ENCODE results near the gene NOCT.
"Not testable (repeated sequence)": the region's sequence is repeated elsewhere in the genome, so short reads cannot be mapped to it uniquely, and the experiment has no call there.

NOCT gene

GRCh38 chr4:138983690-138984089 lies 31.9 kb upstream of the NOCT start:
- no peaks in the 10 kb centered on the region for H3K79me2 ChIP-seq (ENCODE audit: control insufficient read depth, insufficient read depth, low read length)
- no peak overlapping the region for H2BK120ac ChIP-seq (ENCODE audit: low read depth, low read length)
- no peak overlapping the region for H4K8ac ChIP-seq (ENCODE audit: low read depth, low read length)
- no peak overlapping the region for H3K23ac ChIP-seq (ENCODE audit: low read length)
- no peak overlapping the region for H3K9ac ChIP-seq (ENCODE audit: low read length)
- no peaks in the 10 kb centered on the region for H3K79me1 ChIP-seq (ENCODE audit: low read length)
- H2BK5ac ChIP-seq (ENCODE audit: low read length): no peak overlapping the region
- H3K27ac ChIP-seq (ENCODE audit: low read depth, low read length): no peak overlapping the region
- H4K5ac ChIP-seq (ENCODE audit: low read length): no peak overlapping the region
- no peak overlapping the region for H2AK5ac ChIP-seq (ENCODE audit: low read length)
- no peak overlapping the region for H3K4me2 ChIP-seq (ENCODE audit: low read length)
- DNase-seq: no peak
- H3K27me3 ChIP-seq (ENCODE audit: insufficient read depth, low read length, poor library complexity): no peaks in the 10 kb centered on the region
- no CpG with 5 or more reads among the region's 5 CpGs for WGBS (ENCODE audit: extremely low coverage, insufficient coverage, low lambda C conversion rate)
- H3K18ac ChIP-seq (ENCODE audit: low read length): no peak overlapping the region
- H3K56ac ChIP-seq (ENCODE audit: low read length): no peak overlapping the region
- H3K4ac ChIP-seq (ENCODE audit: low read depth, low read length): no peak overlapping the region
- no peak overlapping the region for H3K4me3 ChIP-seq (ENCODE audit: low read length)
- H3K36me3 ChIP-seq (ENCODE audit: control insufficient read depth, insufficient read depth, low read length): no peaks in the 10 kb centered on the region
- no peaks in the 10 kb centered on the region for H3K4me1 ChIP-seq (ENCODE audit: control insufficient read depth, low read depth, low read length)
- H2BK15ac ChIP-seq (replicated peaks; ENCODE audit: low read depth): no peak overlapping the region

DNA sequence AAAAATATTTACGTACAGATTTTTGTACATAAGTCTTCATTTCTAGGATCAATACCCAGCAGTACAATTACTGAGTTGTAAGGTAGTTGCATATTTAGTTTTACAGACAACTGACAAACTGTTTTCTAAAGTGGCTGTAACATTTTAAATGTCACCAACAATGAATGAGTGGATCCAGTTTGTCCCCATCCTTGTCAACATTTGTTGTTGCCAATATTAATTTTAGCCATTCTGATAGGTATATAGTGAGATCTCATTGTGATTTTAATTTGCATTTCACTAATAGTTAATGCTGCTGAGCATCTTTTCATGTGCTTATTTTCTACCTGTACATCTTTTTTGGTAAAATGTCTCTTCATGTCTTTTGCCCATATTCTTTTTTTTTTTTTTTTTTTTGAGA lies 30.9 kb upstream of the NOCT start:
- Histone ChIP-seq H3K27me3 (ENCODE audit: insufficient read depth, low read length, poor library complexity) (no peaks in the 10 kb centered on the region), H3K79me2 (ENCODE audit: control insufficient read depth, insufficient read depth, low read length) (no peaks in the 10 kb centered on the region), H4K5ac (ENCODE audit: low read length) (no peak overlapping the region), H2BK5ac (ENCODE audit: low read length) (no peak overlapping the region), H3K18ac (ENCODE audit: low read length) (no peak overlapping the region), H3K27ac (ENCODE audit: low read depth, low read length) (no peak overlapping the region), H3K36me3 (ENCODE audit: control insufficient read depth, insufficient read depth, low read length) (no peaks in the 10 kb centered on the region), H3K79me1 (ENCODE audit: low read length) (no peaks in the 10 kb centered on the region), H3K56ac (ENCODE audit: low read length) (no peak overlapping the region), H4K8ac (ENCODE audit: low read depth, low read length) (no peak overlapping the region), H3K4me1 (ENCODE audit: control insufficient read depth, low read depth, low read length) (no peaks in the 10 kb centered on the region), H3K23ac (ENCODE audit: low read length) (no peak overlapping the region), H3K4me3 (ENCODE audit: low read length) (no peak overlapping the region), H2BK120ac (ENCODE audit: low read depth, low read length) (no peak overlapping the region), H2AK5ac (ENCODE audit: low read length) (no peak overlapping the region), H3K9ac (ENCODE audit: low read length) (no peak overlapping the region), H3K4me2 (ENCODE audit: low read length) (no peak overlapping the region), H2BK15ac (replicated peaks; ENCODE audit: low read depth) (no peak overlapping the region), H3K4ac (ENCODE audit: low read depth, low read length) (no peak overlapping the region)
- DNase-seq: no peak
- WGBS (ENCODE audit: extremely low coverage, insufficient coverage, low lambda C conversion rate): no CpG with 5 or more reads among the region's 1 CpG

DNA sequence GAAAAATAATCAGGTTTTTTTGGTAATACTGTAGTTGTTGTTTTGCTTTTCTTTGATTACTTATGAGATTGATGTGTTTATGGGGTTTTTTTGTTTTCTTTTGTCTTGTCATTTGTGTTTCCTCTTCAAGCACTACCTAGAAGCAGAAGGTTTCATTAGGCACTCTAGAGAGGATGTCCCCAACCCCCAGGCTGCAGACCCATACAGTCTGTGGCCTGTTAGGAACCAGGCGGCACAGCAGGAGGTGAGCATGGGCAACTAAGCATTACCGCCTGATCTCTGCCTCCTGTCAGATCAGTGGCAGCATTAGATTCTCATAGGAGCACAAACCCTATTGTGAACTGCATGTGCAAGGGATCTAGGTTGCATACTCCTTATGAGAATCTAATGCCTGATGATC lies 22.9 kb upstream of the NOCT start:
- Histone ChIP-seq H3K23ac (ENCODE audit: low read length) (no peak overlapping the region), H2BK120ac (ENCODE audit: low read depth, low read length) (no peak overlapping the region), H3K9ac (ENCODE audit: low read length) (no peak overlapping the region), H3K4ac (ENCODE audit: low read depth, low read length) (no peak overlapping the region), H3K18ac (ENCODE audit: low read length) (no peak overlapping the region), H3K79me1 (ENCODE audit: low read length) (no peaks in the 10 kb centered on the region), H3K56ac (ENCODE audit: low read length) (no peak overlapping the region), H2BK5ac (ENCODE audit: low read length) (no peak overlapping the region), H2BK15ac (replicated peaks; ENCODE audit: low read depth) (no peak overlapping the region), H3K27ac (ENCODE audit: low read depth, low read length) (no peak overlapping the region), H4K8ac (ENCODE audit: low read depth, low read length) (no peak overlapping the region), H3K4me2 (ENCODE audit: low read length) (no peak overlapping the region), H3K4me1 (ENCODE audit: control insufficient read depth, low read depth, low read length) (peaks cover 2% of the 10 kb centered on the region), H3K4me3 (ENCODE audit: low read length) (no peak overlapping the region), H3K79me2 (ENCODE audit: control insufficient read depth, insufficient read depth, low read length) (no peaks in the 10 kb centered on the region), H4K5ac (ENCODE audit: low read length) (no peak overlapping the region), H3K27me3 (ENCODE audit: insufficient read depth, low read length, poor library complexity) (no peaks in the 10 kb centered on the region), H3K36me3 (ENCODE audit: control insufficient read depth, insufficient read depth, low read length) (no peaks in the 10 kb centered on the region), H2AK5ac (ENCODE audit: low read length) (no peak overlapping the region)
- no peak for DNase-seq
- no CpG with 5 or more reads among the region's 2 CpGs for WGBS (ENCODE audit: extremely low coverage, insufficient coverage, low lambda C conversion rate)

- no CpG with 5 or more reads among the region's 6 CpGs for WGBS (ENCODE audit: extremely low coverage, insufficient coverage, low lambda C conversion rate)
- peak; percentile 30 for DNase-seq
Observed at GRCh38 chr4:138996090-138996489, 19.5 kb upstream of the NOCT start.

DNA sequence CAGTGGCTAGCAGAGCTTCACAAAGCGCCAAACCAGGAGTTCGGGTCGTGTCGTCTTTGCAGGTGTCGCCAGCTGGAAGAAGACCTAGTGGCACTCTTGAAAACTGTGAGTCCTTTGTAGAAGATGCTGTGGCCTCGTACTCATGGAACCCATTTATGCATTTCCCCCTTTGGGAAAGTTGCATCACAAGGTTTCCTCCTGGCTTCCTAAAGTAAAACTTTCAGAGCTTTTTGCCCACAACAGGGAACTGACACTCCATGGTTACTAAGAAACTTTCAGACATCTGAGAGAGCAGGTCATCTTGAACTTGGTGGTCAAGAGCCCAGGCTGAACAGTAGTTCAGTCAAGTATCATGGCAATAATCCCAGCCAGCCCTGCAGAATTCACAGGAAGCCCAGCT lies 15.9 kb upstream of the NOCT start:
- Histone ChIP-seq H4K5ac (ENCODE audit: low read length) (no peak overlapping the region), H3K27me3 (ENCODE audit: insufficient read depth, low read length, poor library complexity) (no peaks in the 10 kb centered on the region), H3K36me3 (ENCODE audit: control insufficient read depth, insufficient read depth, low read length) (no peaks in the 10 kb centered on the region), H3K79me2 (ENCODE audit: control insufficient read depth, insufficient read depth, low read length) (no peaks in the 10 kb centered on the region), H3K27ac (ENCODE audit: low read depth, low read length) (no peak overlapping the region), H3K4ac (ENCODE audit: low read depth, low read length) (no peak overlapping the region), H4K8ac (ENCODE audit: low read depth, low read length) (no peak overlapping the region), H3K4me3 (ENCODE audit: low read length) (no peak overlapping the region), H2BK5ac (ENCODE audit: low read length) (no peak overlapping the region), H3K18ac (ENCODE audit: low read length) (no peak overlapping the region), H3K4me2 (ENCODE audit: low read length) (no peak overlapping the region), H2BK15ac (replicated peaks; ENCODE audit: low read depth) (no peak overlapping the region), H3K79me1 (ENCODE audit: low read length) (no peaks in the 10 kb centered on the region), H3K23ac (ENCODE audit: low read length) (no peak overlapping the region), H3K56ac (ENCODE audit: low read length) (no peak overlapping the region), H3K9ac (ENCODE audit: low read length) (no peak overlapping the region), H2AK5ac (ENCODE audit: low read length) (no peak overlapping the region), H2BK120ac (ENCODE audit: low read depth, low read length) (no peak overlapping the region), H3K4me1 (ENCODE audit: control insufficient read depth, low read depth, low read length) (peaks cover 2% of the 10 kb centered on the region)
- no CpG with 5 or more reads among the region's 6 CpGs for WGBS (ENCODE audit: extremely low coverage, insufficient coverage, low lambda C conversion rate)
- no peak for DNase-seq

More at GRCh38 chr4:138996090-138996489, 19.5 kb upstream of the NOCT start:
- Histone ChIP-seq H3K4me3 (ENCODE audit: low read length) (no peak overlapping the region), H3K9ac (ENCODE audit: low read length) (no peak overlapping the region), H3K79me1 (ENCODE audit: low read length) (no peaks in the 10 kb centered on the region), H3K79me2 (ENCODE audit: control insufficient read depth, insufficient read depth, low read length) (no peaks in the 10 kb centered on the region), H2BK15ac (replicated peaks; ENCODE audit: low read depth) (no peak overlapping the region), H3K27me3 (ENCODE audit: insufficient read depth, low read length, poor library complexity) (no peaks in the 10 kb centered on the region), H3K36me3 (ENCODE audit: control insufficient read depth, insufficient read depth, low read length) (no peaks in the 10 kb centered on the region), H3K23ac (ENCODE audit: low read length) (no peak overlapping the region), H4K8ac (ENCODE audit: low read depth, low read length) (no peak overlapping the region), H3K18ac (ENCODE audit: low read length) (no peak overlapping the region), H2BK120ac (ENCODE audit: low read depth, low read length) (no peak overlapping the region), H2BK5ac (ENCODE audit: low read length) (no peak overlapping the region), H2AK5ac (ENCODE audit: low read length) (no peak overlapping the region), H3K4ac (ENCODE audit: low read depth, low read length) (no peak overlapping the region), H3K4me2 (ENCODE audit: low read length) (no peak overlapping the region), H3K4me1 (ENCODE audit: control insufficient read depth, low read depth, low read length) (peaks cover 2% of the 10 kb centered on the region), H4K5ac (ENCODE audit: low read length) (no peak overlapping the region), H3K27ac (ENCODE audit: low read depth, low read length) (no peak overlapping the region), H3K56ac (ENCODE audit: low read length) (no peak overlapping the region)

- not testable (repeated sequence) for H3K4me3 ChIP-seq (ENCODE audit: low read length); H2BK15ac ChIP-seq (replicated peaks; ENCODE audit: low read depth); H3K18ac ChIP-seq (ENCODE audit: low read length); H3K79me1 ChIP-seq (ENCODE audit: low read length); H2AK5ac ChIP-seq (ENCODE audit: low read length); H3K4me2 ChIP-seq (ENCODE audit: low read length); H2BK120ac ChIP-seq (ENCODE audit: low read depth, low read length); H3K27me3 ChIP-seq (ENCODE audit: insufficient read depth, low read length, poor library complexity); H2BK5ac ChIP-seq (ENCODE audit: low read length); H3K56ac ChIP-seq (ENCODE audit: low read length); H3K36me3 ChIP-seq (ENCODE audit: control insufficient read depth, insufficient read depth, low read length); H4K8ac ChIP-seq (ENCODE audit: low read depth, low read length); H3K9ac ChIP-seq (ENCODE audit: low read length); H3K4ac ChIP-seq (ENCODE audit: low read depth, low read length); DNase-seq; H3K4me1 ChIP-seq (ENCODE audit: control insufficient read depth, low read depth, low read length); H3K23ac ChIP-seq (ENCODE audit: low read length); H3K79me2 ChIP-seq (ENCODE audit: control insufficient read depth, insufficient read depth, low read length); H4K5ac ChIP-seq (ENCODE audit: low read length); H3K27ac ChIP-seq (ENCODE audit: low read depth, low read length)
- no CpG with 5 or more reads among the region's 5 CpGs for WGBS (ENCODE audit: extremely low coverage, insufficient coverage, low lambda C conversion rate)
Observed at GRCh38 chr4:139000134-139000533, 15.4 kb upstream of the NOCT start.
